ENCODE measurements around the gene INTU.

DNA sequence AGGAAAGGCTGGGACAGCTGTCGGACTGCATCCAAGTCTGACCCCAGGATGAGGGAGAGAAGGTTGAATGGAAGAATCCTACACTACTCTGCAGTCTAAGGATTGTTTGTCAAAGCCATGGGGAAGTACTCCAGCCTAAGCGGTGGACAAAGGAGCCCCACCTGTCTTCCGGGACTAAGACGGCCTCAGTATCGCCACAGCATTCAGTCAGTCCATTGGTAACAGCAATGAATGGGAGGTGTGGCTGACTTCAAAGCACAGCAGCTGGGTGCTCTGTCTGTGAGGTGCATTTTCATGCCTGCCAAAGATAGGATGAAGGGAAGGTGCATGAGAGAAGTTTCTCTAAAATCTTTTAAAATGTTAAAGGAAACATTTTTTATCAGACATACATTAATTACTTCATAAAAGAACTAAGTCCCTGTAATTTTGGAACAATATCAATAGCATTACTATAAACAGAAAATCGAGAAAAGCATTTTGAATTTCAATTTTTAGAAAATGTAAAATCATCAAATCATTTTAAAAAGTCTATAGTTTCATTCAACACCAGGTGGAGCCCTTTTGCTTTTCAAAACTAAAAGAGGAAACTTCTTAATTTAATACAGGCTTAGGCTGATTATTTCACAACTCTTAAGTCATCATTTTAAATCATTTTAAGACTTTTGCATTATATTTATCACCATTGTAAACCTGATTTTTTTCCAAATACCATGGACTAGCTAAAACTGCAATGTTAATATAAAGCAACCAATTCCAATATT, 27.6 kb upstream of the INTU start:
- TF ChIP-seq, protein P1, sequence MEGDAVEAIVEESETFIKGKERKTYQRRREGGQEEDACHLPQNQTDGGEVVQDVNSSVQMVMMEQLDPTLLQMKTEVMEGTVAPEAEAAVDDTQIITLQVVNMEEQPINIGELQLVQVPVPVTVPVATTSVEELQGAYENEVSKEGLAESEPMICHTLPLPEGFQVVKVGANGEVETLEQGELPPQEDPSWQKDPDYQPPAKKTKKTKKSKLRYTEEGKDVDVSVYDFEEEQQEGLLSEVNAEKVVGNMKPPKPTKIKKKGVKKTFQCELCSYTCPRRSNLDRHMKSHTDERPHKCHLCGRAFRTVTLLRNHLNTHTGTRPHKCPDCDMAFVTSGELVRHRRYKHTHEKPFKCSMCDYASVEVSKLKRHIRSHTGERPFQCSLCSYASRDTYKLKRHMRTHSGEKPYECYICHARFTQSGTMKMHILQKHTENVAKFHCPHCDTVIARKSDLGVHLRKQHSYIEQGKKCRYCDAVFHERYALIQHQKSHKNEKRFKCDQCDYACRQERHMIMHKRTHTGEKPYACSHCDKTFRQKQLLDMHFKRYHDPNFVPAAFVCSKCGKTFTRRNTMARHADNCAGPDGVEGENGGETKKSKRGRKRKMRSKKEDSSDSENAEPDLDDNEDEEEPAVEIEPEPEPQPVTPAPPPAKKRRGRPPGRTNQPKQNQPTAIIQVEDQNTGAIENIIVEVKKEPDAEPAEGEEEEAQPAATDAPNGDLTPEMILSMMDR (IDR thresholded peaks at IDR 0.05): peak; percentile 40 to 64 (median 59)
- no peak for TF ChIP-seq POLR2A (IDR thresholded peaks at IDR 0.05)
